Loucy (cell line): ENCODE measurements around the gene TMEM87A.

Experiments
- CTCF ChIP-seq: fragments of 200-600 bp; sonication (generic); conservative IDR thresholded peaks from 2 replicates; pipeline ENCODE4 v1.5.1; 2014; ENCODE audit warnings: mild to moderate bottlenecking, antibody characterized with exemption, low read length
- EZH2phosphoT487 ChIP-seq: fragments of 200-600 bp; IDR thresholded peaks from 2 replicates; pipeline ENCODE4 v1.6.1; 2018; ENCODE audit warnings: antibody characterized with exemption, mild to moderate bottlenecking, moderate library complexity, borderline replicate concordance

- TF ChIP-seq CTCF (no peak), EZH2phosphoT487 (no peak)
Observed at GRCh38 chr15:42207674-42208579, 65.3 kb downstream of the TMEM87A start, which contains the start of gene VPS39.
